SHP77 treated with DMSO at 0.1 percent for 48 hours (cell line): ENCODE measurements around the gene CWC27.
"Not testable (repeated sequence)": the region's sequence is repeated elsewhere in the genome, so short reads cannot be mapped to it uniquely, and the experiment has no call there.

Experiments used
- DNase-seq: peaks from one replicate; lab custom pipeline; 2025; lab: John Stamatoyannopoulos, UW

CWC27 gene

GRCh38 chr5:64788156-64788555, 19.4 kb downstream of the CWC27 start:
- DNase-seq = no peak

GRCh38 chr5:64789457-64789856, 20.7 kb downstream of the CWC27 start:
- no peak for DNase-seq

GRCh38 chr5:64790210-64790609, 21.5 kb downstream of the CWC27 start:
- no peak for DNase-seq

GRCh38 chr5:64792469-64792868, 23.7 kb downstream of the CWC27 start:
- no peak for DNase-seq

GRCh38 chr5:64794053-64794770, 25.5 kb downstream of the CWC27 start:
- DNase-seq = no peak

GRCh38 chr5:64796301-64796700, 27.6 kb downstream of the CWC27 start:
- no peak for DNase-seq

- no peak for DNase-seq
Observed at GRCh38 chr5:64800926-64801325, 32.2 kb downstream of the CWC27 start.

GRCh38 chr5:64806537-64806936, 37.8 kb downstream of the CWC27 start:
- no peak for DNase-seq

- DNase-seq = no peak
Observed at GRCh38 chr5:64807520-64807919, 38.8 kb downstream of the CWC27 start.

GRCh38 chr5:64811050-64811640, 42.4 kb downstream of the CWC27 start:
- peak; percentile 32 for DNase-seq

GRCh38 chr5:64814073-64814472, 45.3 kb downstream of the CWC27 start:
- DNase-seq = no peak

- DNase-seq = no peak
Observed at GRCh38 chr5:64818245-64818644, 49.5 kb downstream of the CWC27 start.

GRCh38 chr5:64819345-64819744, 50.6 kb downstream of the CWC27 start:
- DNase-seq = not testable (repeated sequence)

GRCh38 chr5:64822320-64822719, 53.6 kb downstream of the CWC27 start:
- no peak for DNase-seq

- no peak for DNase-seq
Observed at GRCh38 chr5:64826541-64826940, 57.8 kb downstream of the CWC27 start.

GRCh38 chr5:64827703-64828102, 59.0 kb downstream of the CWC27 start:
- DNase-seq = no peak

- DNase-seq = not testable (repeated sequence)
Observed at GRCh38 chr5:64830650-64831049, 61.9 kb downstream of the CWC27 start.

GRCh38 chr5:64831996-64832395, 63.3 kb downstream of the CWC27 start:
- DNase-seq = no peak

- no peak for DNase-seq
Observed at GRCh38 chr5:64834037-64834436, 65.3 kb downstream of the CWC27 start.

GRCh38 chr5:64834611-64835010, 65.9 kb downstream of the CWC27 start:
- DNase-seq = no peak

- DNase-seq = no peak
Observed at GRCh38 chr5:64835266-64835665, 66.5 kb downstream of the CWC27 start.

GRCh38 chr5:64836190-64836755, 67.5 kb downstream of the CWC27 start:
- no peak for DNase-seq

- no peak for DNase-seq
Observed at GRCh38 chr5:64836786-64837185, 68.1 kb downstream of the CWC27 start.

- no peak for DNase-seq
Observed at GRCh38 chr5:64838376-64838775, 69.6 kb downstream of the CWC27 start.
